Neural cell (in vitro differentiated cells): Measurements from ENCODE around the gene TRPC4AP. TPM values are rescaled to one million over a fixed set of nuclear protein-coding genes. Genes with fewer than 3 reads are reported as not detected.

Experiments used
- H2AFZ ChIP-seq: fragments of 200-600, 300-800 bp; sonication (generic), shearing (Covaris generic); 2 replicates; pipeline ENCODE4 v1.6.0; 2014; ENCODE audit warnings: low read depth, mild to moderate bottlenecking, antibody characterized with exemption, low read length, moderate library complexity
- H3F3A ChIP-seq: fragments of 200-600 bp; shearing (Covaris generic); 2 replicates; pipeline ENCODE4 v1.6.1; 2016; ENCODE audit warnings: mild to moderate bottlenecking, moderate library complexity, mixed read lengths, antibody characterized with exemption, low read length; ENCODE audit not compliant: insufficient read depth, poor library complexity, severe bottlenecking
- H3K27ac ChIP-seq: fragments of 200-600, 300-800 bp; sonication (generic), shearing (Covaris generic); 2 replicates; pipeline ENCODE4 v1.5.1; 2014; ENCODE audit warnings: mild to moderate bottlenecking, low read length, moderate library complexity
- H3K27me3 ChIP-seq: fragments of 300-800, 200-600 bp; sonication (generic), shearing (Covaris generic); 2 replicates; pipeline ENCODE4 v1.6.0; 2014; ENCODE audit warnings: mild to moderate bottlenecking, low read depth, low read length, moderate library complexity; ENCODE audit not compliant: insufficient read depth
- H3K36me3 ChIP-seq: fragments of 300-800, 200-600 bp; sonication (generic), shearing (Covaris generic); 2 replicates; pipeline ENCODE4 v1.5.1; 2014; ENCODE audit warnings: mild to moderate bottlenecking, antibody characterized with exemption, low read length, moderate library complexity; ENCODE audit not compliant: insufficient read depth
- H3K4me2 ChIP-seq: fragments of 300-800, 200-600 bp; sonication (generic), shearing (Covaris generic); 2 replicates; pipeline ENCODE4 v1.6.0; 2014; ENCODE audit warnings: mild to moderate bottlenecking, low read length
- H3K4me3 ChIP-seq: fragments of 300-800, 200-600 bp; sonication (generic), shearing (Covaris generic); 2 replicates; pipeline ENCODE4 v1.5.1; 2014; ENCODE audit warnings: mild to moderate bottlenecking, low read length, moderate library complexity
- H3K79me2 ChIP-seq: fragments of 200-600 bp; shearing (Covaris generic); replicated peaks from 2 replicates; pipeline ENCODE4 v1.6.0; 2014; ENCODE audit warnings: mild to moderate bottlenecking, low read length, moderate library complexity; ENCODE audit not compliant: insufficient read depth
- H3K9ac ChIP-seq: fragments of 300-800, 200-600 bp; sonication (generic), shearing (Covaris generic); 2 replicates; pipeline ENCODE4 v1.6.1; 2016; ENCODE audit warnings: mild to moderate bottlenecking, low read length, mixed read lengths
- H3K9me2 ChIP-seq: fragments of 200-600 bp; shearing (Covaris generic); 2 replicates; pipeline ENCODE4 v1.6.1; 2016; ENCODE audit warnings: mild to moderate bottlenecking, low read length, mixed read lengths; ENCODE audit not compliant: insufficient read depth
- H3K9me3 ChIP-seq: fragments of 200-600, 300-800 bp; sonication (generic), shearing (Covaris generic); 2 replicates; pipeline ENCODE4 v1.6.1; 2016; ENCODE audit warnings: mild to moderate bottlenecking, mixed run types, low read length, moderate library complexity, mixed read lengths
- H4K20me1 ChIP-seq: fragments of 200-600 bp; shearing (Covaris generic); 2 replicates; pipeline ENCODE4 v1.6.1; 2016; ENCODE audit warnings: mild to moderate bottlenecking, mixed run types; ENCODE audit not compliant: insufficient read depth
- EP300 ChIP-seq: fragments of 450-650 bp; conservative IDR thresholded peaks from 2 replicates; pipeline ENCODE4 v1.6.1; 2014; ENCODE audit warnings: antibody characterized with exemption, mild to moderate bottlenecking, moderate library complexity; ENCODE audit not compliant: poor library complexity, severe bottlenecking
- EZH2 ChIP-seq: fragments of 200-600, 300-800 bp; shearing (Covaris generic), sonication (generic); IDR thresholded peaks from 2 replicates; pipeline ENCODE4 v1.6.1; 2014; ENCODE audit warnings: antibody characterized with exemption, low read length, borderline replicate concordance, mild to moderate bottlenecking; ENCODE audit not compliant: insufficient read depth, poor library complexity, severe bottlenecking
- MXI1 ChIP-seq: fragments of 450-650 bp; conservative IDR thresholded peaks from 2 replicates; pipeline ENCODE4 v1.6.1; 2014; ENCODE audit warnings: antibody characterized with exemption, mild to moderate bottlenecking; ENCODE audit not compliant: poor library complexity, severe bottlenecking
- POLR2AphosphoS5 ChIP-seq: IDR thresholded peaks from 2 replicates; pipeline ENCODE4 v1.6.1; 2012
- RAD21 ChIP-seq: fragments of 450-650 bp; conservative IDR thresholded peaks from 2 replicates; pipeline ENCODE4 v1.6.1; 2014; ENCODE audit warnings: antibody characterized with exemption, mild to moderate bottlenecking, moderate library complexity
- SMC3 ChIP-seq: fragments of 450-650 bp; conservative IDR thresholded peaks from 2 replicates; pipeline ENCODE4 v1.6.1; 2014; ENCODE audit warnings: antibody characterized with exemption, mild to moderate bottlenecking, moderate library complexity; ENCODE audit not compliant: poor library complexity
- polyA plus RNA-seq: library from polyadenylated mRNA; depleted of rRNA; stranded (reverse); fragments of >200 nt; gene quantifications from 2 replicates; pipeline ENCODE4 v1.2.3, GENCODE V29; 2014
- TF ChIP-seq, protein P1 (sequence below): IDR thresholded peaks from 2 replicates; pipeline ENCODE4 v1.6.1; 2012; ENCODE audit warnings: borderline replicate concordance
- TF ChIP-seq, protein P2 (sequence below): fragments of 450-650 bp; IDR thresholded peaks from 2 replicates; pipeline ENCODE4 v1.5.1; 2014; ENCODE audit warnings: antibody characterized with exemption, mild to moderate bottlenecking, moderate library complexity; ENCODE audit not compliant: poor library complexity, severe bottlenecking

TRPC4AP gene
- polyA plus RNA-seq, 1 donor from 2014 or later: 85.9 TPM

DNA sequence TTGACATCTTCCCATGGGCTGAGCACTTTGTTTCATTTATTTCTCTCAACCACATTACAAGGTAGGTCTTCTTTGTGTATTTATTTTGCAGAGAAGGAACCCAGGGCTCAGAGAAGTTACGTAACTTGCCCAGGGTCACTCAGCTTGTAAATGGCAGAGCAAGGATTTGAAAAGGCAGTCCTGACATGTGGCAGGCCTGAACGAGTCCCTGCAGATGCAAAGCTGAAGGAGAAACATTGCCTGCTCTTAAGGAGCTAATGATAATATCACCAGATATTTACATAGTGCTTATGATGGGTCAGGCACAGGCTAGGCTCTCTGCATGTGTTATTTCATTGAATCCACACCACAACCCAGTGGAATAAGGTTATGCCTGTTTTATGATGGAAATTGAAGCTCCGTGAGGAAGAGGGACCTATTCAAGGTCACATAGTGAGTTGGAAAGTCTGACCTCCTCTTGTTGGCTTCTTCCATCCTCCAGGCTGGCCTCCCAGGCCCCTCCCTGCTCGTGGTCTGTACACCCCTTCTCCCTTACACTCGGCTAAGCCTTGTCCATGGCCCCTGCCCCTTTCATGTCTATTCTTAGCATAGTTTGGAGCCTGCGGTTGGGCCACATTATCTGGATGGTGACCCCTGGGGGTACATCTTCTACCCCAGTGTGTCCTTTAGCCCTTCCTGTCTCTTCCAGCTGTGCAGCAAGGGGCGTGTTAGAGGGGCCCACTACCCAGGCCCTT, 124.4 kb downstream of the TRPC4AP start:
- Histone ChIP-seq H3K4me3 (no peak overlapping the region), H3K27ac (no peak overlapping the region), H2AFZ (no peak overlapping the region), H3K36me3 (no peaks in the 10 kb centered on the region), H3K4me2 (no peak overlapping the region), H3K9me2 (no peaks in the 10 kb centered on the region), H3K79me2 (no peaks in the 10 kb centered on the region), H3F3A (no peaks in the 10 kb centered on the region), H3K9me3 (no peaks in the 10 kb centered on the region), H3K27me3 (no peaks in the 10 kb centered on the region), H3K9ac (no peak overlapping the region), H4K20me1 (no peaks in the 10 kb centered on the region)
- TF ChIP-seq EZH2 (no peak), RAD21 (no peak), EP300 (no peak)
- TF ChIP-seq, protein P1, sequence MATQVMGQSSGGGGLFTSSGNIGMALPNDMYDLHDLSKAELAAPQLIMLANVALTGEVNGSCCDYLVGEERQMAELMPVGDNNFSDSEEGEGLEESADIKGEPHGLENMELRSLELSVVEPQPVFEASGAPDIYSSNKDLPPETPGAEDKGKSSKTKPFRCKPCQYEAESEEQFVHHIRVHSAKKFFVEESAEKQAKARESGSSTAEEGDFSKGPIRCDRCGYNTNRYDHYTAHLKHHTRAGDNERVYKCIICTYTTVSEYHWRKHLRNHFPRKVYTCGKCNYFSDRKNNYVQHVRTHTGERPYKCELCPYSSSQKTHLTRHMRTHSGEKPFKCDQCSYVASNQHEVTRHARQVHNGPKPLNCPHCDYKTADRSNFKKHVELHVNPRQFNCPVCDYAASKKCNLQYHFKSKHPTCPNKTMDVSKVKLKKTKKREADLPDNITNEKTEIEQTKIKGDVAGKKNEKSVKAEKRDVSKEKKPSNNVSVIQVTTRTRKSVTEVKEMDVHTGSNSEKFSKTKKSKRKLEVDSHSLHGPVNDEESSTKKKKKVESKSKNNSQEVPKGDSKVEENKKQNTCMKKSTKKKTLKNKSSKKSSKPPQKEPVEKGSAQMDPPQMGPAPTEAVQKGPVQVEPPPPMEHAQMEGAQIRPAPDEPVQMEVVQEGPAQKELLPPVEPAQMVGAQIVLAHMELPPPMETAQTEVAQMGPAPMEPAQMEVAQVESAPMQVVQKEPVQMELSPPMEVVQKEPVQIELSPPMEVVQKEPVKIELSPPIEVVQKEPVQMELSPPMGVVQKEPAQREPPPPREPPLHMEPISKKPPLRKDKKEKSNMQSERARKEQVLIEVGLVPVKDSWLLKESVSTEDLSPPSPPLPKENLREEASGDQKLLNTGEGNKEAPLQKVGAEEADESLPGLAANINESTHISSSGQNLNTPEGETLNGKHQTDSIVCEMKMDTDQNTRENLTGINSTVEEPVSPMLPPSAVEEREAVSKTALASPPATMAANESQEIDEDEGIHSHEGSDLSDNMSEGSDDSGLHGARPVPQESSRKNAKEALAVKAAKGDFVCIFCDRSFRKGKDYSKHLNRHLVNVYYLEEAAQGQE: no peak

DNA sequence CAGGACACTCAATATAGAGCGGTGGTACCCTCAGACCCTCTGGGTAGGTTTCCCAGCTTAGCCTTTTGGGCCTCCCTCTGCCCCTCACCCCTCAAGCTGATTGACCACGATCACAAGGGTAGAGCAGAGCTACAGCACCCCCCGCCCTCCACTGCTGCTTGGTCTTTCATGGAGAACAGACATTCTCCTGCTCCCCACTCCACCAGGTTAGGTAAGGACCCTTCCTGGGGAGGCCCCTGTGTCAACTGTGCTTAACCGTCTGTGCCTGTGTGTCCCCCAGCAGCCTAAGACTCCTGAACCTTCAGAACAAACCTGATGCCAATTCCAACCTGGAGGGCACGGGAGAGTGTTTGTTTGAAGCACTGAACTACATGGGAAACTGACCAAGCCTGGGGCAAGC, 125.2 kb downstream of the TRPC4AP start:
- Histone ChIP-seq H3K9me2 (no peaks in the 10 kb centered on the region), H4K20me1 (no peaks in the 10 kb centered on the region), H3K4me3 (no peak overlapping the region), H3K27me3 (no peaks in the 10 kb centered on the region), H3K79me2 (no peaks in the 10 kb centered on the region), H3K9me3 (no peaks in the 10 kb centered on the region), H3F3A (no peaks in the 10 kb centered on the region), H3K27ac (no peak overlapping the region), H3K4me2 (no peak overlapping the region), H3K9ac (no peak overlapping the region), H3K36me3 (no peaks in the 10 kb centered on the region), H2AFZ (no peak overlapping the region)
- TF ChIP-seq, protein P1: no peak
- TF ChIP-seq, protein P2, sequence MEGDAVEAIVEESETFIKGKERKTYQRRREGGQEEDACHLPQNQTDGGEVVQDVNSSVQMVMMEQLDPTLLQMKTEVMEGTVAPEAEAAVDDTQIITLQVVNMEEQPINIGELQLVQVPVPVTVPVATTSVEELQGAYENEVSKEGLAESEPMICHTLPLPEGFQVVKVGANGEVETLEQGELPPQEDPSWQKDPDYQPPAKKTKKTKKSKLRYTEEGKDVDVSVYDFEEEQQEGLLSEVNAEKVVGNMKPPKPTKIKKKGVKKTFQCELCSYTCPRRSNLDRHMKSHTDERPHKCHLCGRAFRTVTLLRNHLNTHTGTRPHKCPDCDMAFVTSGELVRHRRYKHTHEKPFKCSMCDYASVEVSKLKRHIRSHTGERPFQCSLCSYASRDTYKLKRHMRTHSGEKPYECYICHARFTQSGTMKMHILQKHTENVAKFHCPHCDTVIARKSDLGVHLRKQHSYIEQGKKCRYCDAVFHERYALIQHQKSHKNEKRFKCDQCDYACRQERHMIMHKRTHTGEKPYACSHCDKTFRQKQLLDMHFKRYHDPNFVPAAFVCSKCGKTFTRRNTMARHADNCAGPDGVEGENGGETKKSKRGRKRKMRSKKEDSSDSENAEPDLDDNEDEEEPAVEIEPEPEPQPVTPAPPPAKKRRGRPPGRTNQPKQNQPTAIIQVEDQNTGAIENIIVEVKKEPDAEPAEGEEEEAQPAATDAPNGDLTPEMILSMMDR: no peak
- TF ChIP-seq EP300 (no peak), EZH2 (no peak), RAD21 (no peak), POLR2AphosphoS5 (no peak), MXI1 (no peak), SMC3 (no peak)
